ENCODE measurements around the gene PITX2.
A peak's percentile ranks its signal among the peaks of the same experiment; 100 is the strongest.

The PITX2 gene

DNA sequence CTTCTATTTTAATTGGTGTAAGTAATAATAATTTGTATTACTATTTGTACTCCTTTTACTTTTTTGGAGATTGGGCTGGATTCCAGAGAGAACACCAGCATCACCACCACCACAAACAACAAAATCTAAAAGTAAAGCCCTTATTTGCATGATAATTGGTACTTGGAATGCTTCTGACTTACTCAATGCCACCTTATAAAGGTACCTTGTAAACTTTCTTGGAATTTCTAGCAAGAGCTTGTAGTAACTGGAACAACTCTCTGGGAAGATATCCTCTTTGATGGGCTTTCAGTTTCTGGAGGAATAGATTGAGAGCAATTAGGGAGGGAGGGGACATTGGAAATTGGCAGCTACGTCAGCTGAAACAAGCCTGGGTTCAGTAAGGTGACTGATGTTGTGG, 20.2 kb upstream of the PITX2 start:
- TF ChIP-seq, protein P1, sequence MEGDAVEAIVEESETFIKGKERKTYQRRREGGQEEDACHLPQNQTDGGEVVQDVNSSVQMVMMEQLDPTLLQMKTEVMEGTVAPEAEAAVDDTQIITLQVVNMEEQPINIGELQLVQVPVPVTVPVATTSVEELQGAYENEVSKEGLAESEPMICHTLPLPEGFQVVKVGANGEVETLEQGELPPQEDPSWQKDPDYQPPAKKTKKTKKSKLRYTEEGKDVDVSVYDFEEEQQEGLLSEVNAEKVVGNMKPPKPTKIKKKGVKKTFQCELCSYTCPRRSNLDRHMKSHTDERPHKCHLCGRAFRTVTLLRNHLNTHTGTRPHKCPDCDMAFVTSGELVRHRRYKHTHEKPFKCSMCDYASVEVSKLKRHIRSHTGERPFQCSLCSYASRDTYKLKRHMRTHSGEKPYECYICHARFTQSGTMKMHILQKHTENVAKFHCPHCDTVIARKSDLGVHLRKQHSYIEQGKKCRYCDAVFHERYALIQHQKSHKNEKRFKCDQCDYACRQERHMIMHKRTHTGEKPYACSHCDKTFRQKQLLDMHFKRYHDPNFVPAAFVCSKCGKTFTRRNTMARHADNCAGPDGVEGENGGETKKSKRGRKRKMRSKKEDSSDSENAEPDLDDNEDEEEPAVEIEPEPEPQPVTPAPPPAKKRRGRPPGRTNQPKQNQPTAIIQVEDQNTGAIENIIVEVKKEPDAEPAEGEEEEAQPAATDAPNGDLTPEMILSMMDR (conservative IDR thresholded peaks at IDR 0.05; ENCODE audit: low read length): no peak
- DNase-seq (ENCODE audit: low read depth): no peak
- H3K4me3 ChIP-seq (ENCODE audit: low read length): no peak overlapping the region

DNA sequence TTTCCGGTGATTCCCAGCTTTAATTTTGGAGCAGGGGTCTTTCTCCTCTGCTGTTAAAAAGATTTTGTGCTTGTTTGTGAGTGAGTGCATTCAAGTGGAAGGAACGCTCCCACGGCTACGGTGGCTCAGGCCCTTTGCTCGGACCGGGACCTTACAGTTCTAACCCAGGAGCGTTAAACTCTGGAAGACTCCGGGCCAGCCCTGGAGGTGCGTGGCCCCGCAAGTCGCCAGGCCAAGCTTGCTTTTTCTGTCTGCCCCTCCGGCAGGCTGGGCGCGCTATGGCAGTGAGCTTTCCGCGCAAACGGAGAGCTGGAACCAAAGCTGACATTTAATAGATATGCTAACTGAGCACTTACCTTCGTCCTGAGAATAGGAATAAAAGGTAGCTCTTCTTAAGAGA, 18.3 kb upstream of the PITX2 start:
- no peak overlapping the region for H3K4me3 ChIP-seq (ENCODE audit: low read length)
- no peak for DNase-seq (ENCODE audit: low read depth)
- TF ChIP-seq, protein P1 (conservative IDR thresholded peaks at IDR 0.05; ENCODE audit: low read length): no peak

DNA sequence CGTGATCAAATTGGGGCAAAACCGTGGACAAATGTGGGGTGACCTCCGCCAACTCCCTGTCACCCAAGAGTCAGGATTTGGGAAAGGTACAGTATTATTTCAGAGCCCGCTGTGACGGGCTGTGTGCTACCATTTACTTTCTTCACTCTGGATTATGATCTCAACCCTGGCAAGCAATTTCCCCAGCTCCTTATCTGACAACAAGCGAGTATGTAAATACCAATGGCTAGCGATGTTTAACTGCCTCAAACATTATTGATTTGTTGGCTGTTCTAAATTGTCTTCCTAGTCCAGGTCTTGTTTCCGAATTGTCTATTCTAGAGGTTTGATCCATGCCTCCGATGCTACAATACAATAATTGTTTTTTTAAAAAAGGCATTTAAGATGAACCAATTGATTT, 17.7 kb upstream of the PITX2 start:
- DNase-seq (ENCODE audit: low read depth): no peak
- TF ChIP-seq, protein P1 (conservative IDR thresholded peaks at IDR 0.05; ENCODE audit: low read length): no peak
- no peak overlapping the region for H3K4me3 ChIP-seq (ENCODE audit: low read length)

DNA sequence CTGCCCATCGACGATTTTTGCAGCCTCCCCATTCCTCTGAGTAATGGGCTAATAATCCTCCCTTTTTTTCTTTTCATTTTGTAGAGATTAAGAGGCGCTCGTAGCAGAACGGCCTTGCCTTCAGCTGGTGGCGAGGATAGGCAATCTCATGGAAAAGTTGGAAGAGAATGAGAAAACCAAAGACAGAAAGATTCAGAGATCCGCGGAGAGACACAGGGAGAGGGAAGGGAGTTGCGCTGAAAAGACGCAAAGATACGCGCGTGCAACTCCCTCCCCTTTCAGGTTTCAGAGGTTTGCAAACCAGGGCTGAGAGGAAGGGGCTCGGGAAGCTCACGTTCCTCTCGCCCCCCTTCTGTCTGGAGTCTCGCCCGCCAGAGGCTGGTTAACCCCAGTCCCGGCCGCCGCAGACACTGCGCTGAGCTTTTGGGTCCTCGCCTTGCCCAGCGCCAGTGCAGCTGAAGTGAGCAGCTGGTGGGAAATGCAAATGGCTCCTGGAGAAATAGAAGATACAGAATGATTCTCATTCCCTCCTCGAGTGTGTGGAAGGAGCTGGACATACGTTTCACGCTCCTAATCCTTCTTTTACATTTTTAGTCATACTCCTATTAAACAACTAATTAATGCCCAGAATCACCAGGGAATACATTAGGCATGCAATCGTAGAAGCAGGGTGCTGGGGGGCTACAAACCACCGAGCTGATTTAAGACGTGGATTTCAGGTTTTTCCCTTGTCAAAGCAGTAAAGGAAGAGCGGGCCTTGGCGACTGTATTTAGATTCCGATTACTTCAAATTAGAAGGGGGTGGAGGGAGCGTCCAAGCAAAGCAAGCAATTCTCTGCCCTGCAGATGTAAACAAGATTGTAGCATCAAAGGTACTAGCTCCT, 16.6 kb upstream of the PITX2 start:
- no peak overlapping the region for H3K4me3 ChIP-seq (ENCODE audit: low read length)
- no peak for DNase-seq (ENCODE audit: low read depth)
- TF ChIP-seq, protein P1 (conservative IDR thresholded peaks at IDR 0.05; ENCODE audit: low read length): no peak

DNA sequence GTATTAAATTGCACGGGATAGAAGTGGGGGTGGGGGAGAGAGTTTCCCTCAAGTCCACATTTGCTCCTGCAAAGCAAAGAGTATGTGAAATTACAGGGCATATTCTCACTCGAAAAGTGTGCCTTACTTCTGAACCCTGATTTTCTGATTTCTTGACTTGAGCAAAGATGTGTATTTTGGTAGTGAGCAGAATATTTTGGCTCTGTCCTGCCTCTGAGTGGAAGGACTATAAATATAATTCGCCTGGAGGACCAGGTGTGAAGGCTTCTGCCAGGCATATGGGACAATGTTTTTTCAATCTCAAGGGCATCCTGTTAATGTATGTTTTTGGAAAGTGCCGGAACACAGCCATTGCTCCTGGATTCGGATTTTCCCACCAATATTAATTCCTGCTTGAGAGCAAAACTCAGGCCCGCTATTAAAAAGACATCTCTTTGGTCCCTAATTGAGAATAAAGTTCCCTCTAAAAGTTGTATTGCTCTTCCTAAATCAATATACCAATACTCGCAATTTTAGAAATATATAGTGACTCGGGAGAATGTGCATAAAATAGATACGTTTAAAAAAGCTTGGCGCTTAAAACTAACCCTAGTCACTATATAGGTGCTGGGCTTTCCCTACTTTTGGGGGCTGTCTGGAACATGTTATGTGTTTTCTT, 15.3 kb upstream of the PITX2 start:
- no peak for DNase-seq (ENCODE audit: low read depth)
- no peak overlapping the region for H3K4me3 ChIP-seq (ENCODE audit: low read length)
- TF ChIP-seq, protein P1 (conservative IDR thresholded peaks at IDR 0.05; ENCODE audit: low read length): no peak

DNA sequence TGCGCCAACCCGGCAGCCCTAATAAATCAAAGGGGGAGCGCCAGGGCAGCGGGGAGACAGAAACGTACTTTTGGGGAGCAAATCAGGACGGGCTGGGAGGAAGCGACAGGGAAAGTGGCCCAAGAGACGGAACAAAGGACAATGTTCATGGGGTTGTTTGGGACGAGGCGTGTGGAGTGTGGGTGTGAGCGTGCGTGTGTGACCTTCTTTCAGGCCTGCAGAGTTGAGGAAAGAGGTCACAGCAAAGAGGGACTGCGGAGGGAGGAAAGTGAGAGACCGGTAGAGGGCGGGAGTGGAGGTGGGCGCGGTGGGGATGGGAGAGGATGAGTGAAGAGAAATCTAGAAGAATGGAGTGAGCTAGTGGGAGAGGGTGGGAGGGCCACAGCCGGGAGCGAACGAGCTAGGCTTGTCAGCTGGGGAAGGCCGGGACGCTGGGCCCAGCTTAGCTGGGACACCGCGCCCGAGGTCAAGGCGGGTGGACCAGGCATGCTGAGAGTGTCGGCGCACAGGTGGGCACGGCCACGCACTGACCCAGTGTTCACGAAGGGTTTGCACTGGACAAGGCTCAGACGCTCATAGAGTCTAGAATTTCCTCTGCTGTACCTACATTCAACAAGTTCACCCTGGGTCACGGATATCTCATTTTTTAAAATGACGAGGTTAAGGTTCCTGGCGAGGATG, 14.7 kb upstream of the PITX2 start:
- DNase-seq (ENCODE audit: low read depth): peak; percentile 15
- peak overlapping the region; percentile 81 for H3K4me3 ChIP-seq (ENCODE audit: low read length)
- TF ChIP-seq, protein P1 (conservative IDR thresholded peaks at IDR 0.05; ENCODE audit: low read length): peak; percentile 39
